NT2/D1 (cell line): ENCODE results near the gene SCAMP4.

Experiments
- SUZ12 ChIP-seq: IDR thresholded peaks from 2 replicates; pipeline ENCODE4 v1.6.1; 2011; ENCODE audit not compliant: insufficient read length, insufficient read depth; ENCODE audit errors: extremely low read depth
- YY1 ChIP-seq: IDR thresholded peaks from 2 replicates; pipeline ENCODE4 v1.6.1; 2011; ENCODE audit not compliant: insufficient read length, insufficient read depth
- ZNF274 ChIP-seq: IDR thresholded peaks from 2 replicates; pipeline ENCODE4 v1.6.1; 2011; ENCODE audit warnings: mild to moderate bottlenecking, low read depth, low read length

- no peak for TF ChIP-seq SUZ12
- no peak for TF ChIP-seq ZNF274
- TF ChIP-seq YY1: no peak
Measured at GRCh38 chr19:1949304-1950101, 44.3 kb downstream of the SCAMP4 start.
